Hepatocyte (in vitro differentiated cells): ENCODE results near the gene USP8.

Source experiments
- CTCF ChIP-seq: fragments of 200-600 bp; sonication (generic); IDR thresholded peaks from 2 replicates; pipeline ENCODE4 v1.5.1; 2016; ENCODE audit warnings: antibody characterized with exemption, mild to moderate bottlenecking; ENCODE audit not compliant: poor library complexity
- EZH2 ChIP-seq: fragments of 200-600 bp; sonication (generic); IDR thresholded peaks from 2 replicates; pipeline ENCODE4 v1.6.1; 2016; ENCODE audit warnings: antibody characterized with exemption, mild to moderate bottlenecking, borderline replicate concordance

DNA sequence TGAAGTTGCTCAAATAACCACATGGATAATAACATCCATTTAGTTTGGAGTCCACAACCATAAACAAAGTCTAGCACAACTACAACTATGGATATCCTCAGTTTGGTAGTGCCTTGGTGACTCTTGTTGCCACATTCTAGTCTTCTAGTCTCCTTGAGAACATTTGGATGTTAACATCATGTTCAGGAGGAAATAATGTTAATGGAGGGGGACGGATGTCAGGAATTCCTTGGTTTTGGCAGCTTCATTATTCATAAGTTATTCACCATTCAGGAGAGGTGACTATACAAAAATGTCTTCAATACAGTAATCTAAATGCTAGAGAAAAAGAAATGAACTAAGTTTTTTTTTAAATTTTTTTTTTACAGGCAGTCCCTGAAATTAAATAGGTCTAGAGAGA, 42.8 kb upstream of the USP8 start:
- TF ChIP-seq CTCF (no peak), EZH2 (no peak)
